H1 (cell line): ENCODE measurements around the gene NEDD4L. TPM values are rescaled to one million over a fixed set of nuclear protein-coding genes. Genes with fewer than 3 reads are reported as not detected.

ENCODE experiments used
- CTCF ChIA-PET: fragments of 300-600 bp; sonication (Branson Sonifier 250); formaldehyde crosslinking; loops from one replicate; lab custom pipeline; 2021; ENCODE audit not compliant: partially characterized antibody; lab: Charles Lee
- POLR2A ChIA-PET: fragments of 300-600 bp; sonication (Branson Sonifier 250); formaldehyde crosslinking; loops from one replicate; lab custom pipeline; 2021; ENCODE audit warnings: inconsistent platforms; ENCODE audit not compliant: partially characterized antibody; lab: Charles Lee
- DNase-seq, 2 experiments: peaks; one replicate each; pipeline versions ENCODE4 v3.0.0 to v3.0.0-alpha.2; 2010 to 2022; ENCODE audit warnings: low spot score in 2 of 2, low read depth in 1 of 2, mixed read lengths in 1 of 2
- FAIRE-seq: peaks from 2 replicates; lab custom pipeline; 2011; peaks lifted over from hg19 to GRCh38; lab: Jason Lieb, UNC
- H2AFZ ChIP-seq: 2 replicates; pipeline ENCODE4 v1.8.1; 2012; ENCODE audit warnings: low read length, inconsistent platforms
- H2AK5ac ChIP-seq: 2 replicates; pipeline ENCODE4 v1.6.1; 2013; ENCODE audit warnings: low read depth, low read length
- H2BK120ac ChIP-seq: replicated peaks from 2 replicates; pipeline ENCODE3; 2013; ENCODE audit warnings: low read depth, low read length, inconsistent platforms
- H2BK12ac ChIP-seq: 2 replicates; pipeline ENCODE4 v1.6.1; 2013; ENCODE audit warnings: low read depth, low read length
- H2BK15ac ChIP-seq: 2 replicates; pipeline ENCODE4 v1.6.1; 2013; ENCODE audit warnings: low read length
- H2BK20ac ChIP-seq: 2 replicates; pipeline ENCODE4 v1.6.1; 2013; ENCODE audit warnings: low read length
- H2BK5ac ChIP-seq: 2 replicates; pipeline ENCODE4 v1.6.1; 2013; ENCODE audit warnings: low read depth, low read length
- H3K14ac ChIP-seq: 2 replicates; pipeline ENCODE4 v1.6.1; 2013; ENCODE audit warnings: inconsistent platforms; ENCODE audit not compliant: insufficient read length
- H3K18ac ChIP-seq: 2 replicates; pipeline ENCODE4 v1.6.1; 2013; ENCODE audit warnings: low read length; ENCODE audit errors: extremely low read depth
- H3K23ac ChIP-seq: 2 replicates; pipeline ENCODE4 v1.6.1; 2013; ENCODE audit warnings: inconsistent platforms; ENCODE audit not compliant: insufficient read length
- H3K23me2 ChIP-seq: 2 replicates; pipeline ENCODE4 v1.6.1; 2013; ENCODE audit warnings: low read depth, low read length
- H3K27ac ChIP-seq: 2 replicates; pipeline ENCODE4 v1.6.1; 2011; ENCODE audit warnings: low read depth, low read length, inconsistent platforms
- H3K27me3 ChIP-seq, 4 experiments: replicated peaks in 1 of 4; 1 replicate in 1 of 4; 2 replicates in 3 of 4; pipeline versions ENCODE4 v1.6.1 to v1.8.1; 2011 to 2013; ENCODE audit warnings: low read length in 3 of 4, mild to moderate bottlenecking in 3 of 4, inconsistent platforms in 2 of 4, mixed read lengths in 2 of 4, moderate library complexity in 1 of 4; ENCODE audit not compliant: control insufficient read depth in 3 of 4, insufficient read depth in 3 of 4; ENCODE audit errors: extremely low read depth in 1 of 4
- H3K36me3 ChIP-seq, 4 experiments: 2 replicates each; pipeline versions ENCODE4 v1.6.1 to v1.8.1; 2011 to 2013; ENCODE audit warnings: mild to moderate bottlenecking in 4 of 4, low read length in 3 of 4, moderate library complexity in 2 of 4, control low read depth in 1 of 4, inconsistent platforms in 1 of 4; ENCODE audit not compliant: insufficient read depth in 4 of 4, control insufficient read depth in 2 of 4
- H3K4ac ChIP-seq: replicated peaks from 2 replicates; pipeline ENCODE3; 2013; ENCODE audit warnings: low read length, low read depth, mixed read lengths, inconsistent platforms; ENCODE audit not compliant: insufficient read length
- H3K4me1 ChIP-seq, 4 experiments: replicated peaks in 1 of 4; 1 replicate in 1 of 4; 2 replicates in 3 of 4; pipeline versions ENCODE4 v1.6.1 to v1.8.1; 2011 to 2013; ENCODE audit warnings: low read length in 3 of 4, inconsistent platforms in 2 of 4, mixed read lengths in 1 of 4; ENCODE audit not compliant: insufficient read depth in 4 of 4, control insufficient read depth in 3 of 4
- H3K4me2 ChIP-seq, 2 experiments: 2 replicates each; pipeline versions ENCODE4 v1.6.1 to v1.8.1; 2011 to 2013; ENCODE audit warnings: low read depth in 2 of 2, low read length in 2 of 2, control low read depth in 1 of 2, inconsistent platforms in 1 of 2, mild to moderate bottlenecking in 1 of 2; ENCODE audit not compliant: insufficient read depth in 1 of 2
- H3K4me3 ChIP-seq, 4 experiments: fragments of 200-600, 300-600 bp in 1 of 4; sonication (generic), shearing (Covaris generic), sonication (Bioruptor Twin) in 1 of 4; 2 replicates each; pipeline versions ENCODE4 v1.5.1 to v1.8.1; 2011 to 2016; ENCODE audit warnings: low read length in 4 of 4, low read depth in 3 of 4, control low read depth in 2 of 4, inconsistent platforms in 2 of 4, mild to moderate bottlenecking in 2 of 4, mixed read lengths in 1 of 4, moderate library complexity in 1 of 4; ENCODE audit not compliant: insufficient read depth in 2 of 4; ENCODE audit errors: extremely low read depth in 1 of 4
- H3K56ac ChIP-seq: replicated peaks from 2 replicates; pipeline ENCODE3; 2013; ENCODE audit warnings: low read depth, mild to moderate bottlenecking, mixed read lengths, low read length, inconsistent platforms; ENCODE audit not compliant: insufficient read length
- H3K79me1 ChIP-seq: 2 replicates; pipeline ENCODE4 v1.6.1; 2013; ENCODE audit warnings: low read depth, low read length, control low read depth
- H3K79me2 ChIP-seq, 2 experiments: 2 replicates each; pipeline versions ENCODE4 v1.6.1 to v1.8.1; 2012 to 2013; ENCODE audit warnings: low read length in 2 of 2, mild to moderate bottlenecking in 2 of 2, inconsistent platforms in 1 of 2; ENCODE audit not compliant: insufficient read depth in 2 of 2, control insufficient read depth in 1 of 2
- H3K9ac ChIP-seq, 4 experiments: replicated peaks in 1 of 4; 1 replicate in 1 of 4; 2 replicates in 3 of 4; pipeline versions ENCODE4 v1.6.1 to v1.8.1; 2011 to 2013; ENCODE audit warnings: low read depth in 3 of 4, low read length in 3 of 4, control low read depth in 2 of 4, mild to moderate bottlenecking in 2 of 4, moderate library complexity in 2 of 4, inconsistent platforms in 1 of 4; ENCODE audit errors: extremely low read depth in 1 of 4
- H3K9me3 ChIP-seq, 2 experiments: 2 replicates each; pipeline versions ENCODE4 v1.6.1 to v1.8.1; 2012 to 2013; ENCODE audit warnings: mild to moderate bottlenecking in 2 of 2, moderate library complexity in 2 of 2, control low read depth in 1 of 2, inconsistent platforms in 1 of 2, low read depth in 1 of 2, low read length in 1 of 2, mixed read lengths in 1 of 2; ENCODE audit not compliant: insufficient read depth in 2 of 2
- H4K20me1 ChIP-seq, 2 experiments: replicated peaks in 1 of 2; 2 replicates each; pipeline versions ENCODE3 to v1.8.1; 2011 to 2013; ENCODE audit warnings: inconsistent platforms in 2 of 2, low read length in 2 of 2, mild to moderate bottlenecking in 1 of 2; ENCODE audit not compliant: insufficient read depth in 2 of 2, control insufficient read depth in 1 of 2
- H4K5ac ChIP-seq: 2 replicates; pipeline ENCODE4 v1.6.1; 2013; ENCODE audit warnings: low read length, low read depth, mixed read lengths, inconsistent platforms; ENCODE audit not compliant: insufficient read length
- H4K8ac ChIP-seq: 2 replicates; pipeline ENCODE4 v1.8.0; 2013; ENCODE audit warnings: mild to moderate bottlenecking, moderate library complexity, low read length, inconsistent platforms; ENCODE audit not compliant: insufficient read depth; ENCODE audit errors: extremely low read depth
- H4K91ac ChIP-seq: replicated peaks from 2 replicates; pipeline ENCODE3; 2013; ENCODE audit warnings: low read length, mixed read lengths, inconsistent platforms; ENCODE audit not compliant: insufficient read length
- KDM5A ChIP-seq: fragments of 200-600 bp; IDR thresholded peaks from 2 replicates; pipeline ENCODE4 v1.7.1; 2012; ENCODE audit warnings: mild to moderate bottlenecking, low read length, inconsistent platforms, mixed read lengths
- ZNF274 ChIP-seq: IDR thresholded peaks from 2 replicates; pipeline ENCODE4 v1.7.0; 2012; ENCODE audit warnings: low read length, borderline replicate concordance; ENCODE audit errors: extremely low read depth
- WGBS, 2 experiments: shearing (Covaris generic) in 1 of 2; methylation state at CpG; one replicate each; pipeline versions ENCODE4 v1.1.6 to v1.1.7; 2013 to 2015; ENCODE audit warnings: low lambda C conversion rate in 2 of 2, mixed read lengths in 2 of 2, inconsistent platforms in 1 of 2, low coverage in 1 of 2, missing lambda C conversion rate in 1 of 2; ENCODE audit not compliant: insufficient replicate concordance in 2 of 2, insufficient coverage in 1 of 2, insufficient read length in 1 of 2; ENCODE audit errors: extremely low coverage in 1 of 2, missing lambda C conversion rate in 1 of 2; 5-methylcytosine and 5-hydroxymethylcytosine counted together
- polyA plus RNA-seq, 7 experiments: library from polyadenylated mRNA; depleted of rRNA in 3 of 7; stranded (reverse) in 5 of 7; unstranded in 2 of 7; fragments of >200 nt in 5 of 7; fragments of 200-250 nt in 2 of 7; gene quantifications; 1 replicate in 5 of 7; 2 replicates in 1 of 7; 4 replicates in 1 of 7; pipeline versions ENCODE4 v1.2.1 to v1.2.3, GENCODE V29; 2011 to 2013; ENCODE audit warnings: missing spikeins in 2 of 7, mixed read lengths in 2 of 7
- total RNA-seq: library from RNA; stranded (reverse); fragmentation: NEBNext Ultra II Directional; extraction: Animal tissue kit (Norgen Biotek cat#: 25700); gene quantifications from 2 replicates; pipeline ENCODE4 v1.2.1, GENCODE V29; 2021

NEDD4L gene
- total and polyA plus RNA-seq, 2 of the 8 experiments (the other 6 are each of a cell fraction or from before 2014, with no cell fraction given) = 37.3 to 69.8 TPM

GRCh38 chr18:58114766-58115165 lies 70.7 kb downstream of the NEDD4L start:
- WGBS, 2 experiments = 95% methylated on average over 6 of the region's 6 CpGs; no CpG with 5 or more reads in 1 of the 2 experiments
- Histone ChIP-seq H3K9ac (no peak overlapping the region), H3K79me1 (peaks cover 20% of the 10 kb centered on the region), H3K23me2 (no peaks in the 10 kb centered on the region), H3K4me2 (no peak overlapping the region), H2BK15ac (no peak overlapping the region), H4K20me1 (peaks cover 2 to 5% of the 10 kb centered on the region in 2 experiments), H2AK5ac (no peak overlapping the region), H3K56ac (no peak overlapping the region), H3K4ac (no peak overlapping the region), H3K9me3 (no peaks in the 10 kb centered on the region), H3K36me3 (no peaks in the 10 kb centered on the region), H2BK12ac (no peak overlapping the region), H3K23ac (no peak overlapping the region), H3K79me2 (peaks cover 0 to 70% of the 10 kb centered on the region in 2 experiments; a peak in 3 of 4 replicates), H2BK20ac (no peak overlapping the region), H3K27me3 (no peaks in the 10 kb centered on the region), H2AFZ (no peak overlapping the region), H3K14ac (no peak overlapping the region), H4K8ac (no peak overlapping the region), H3K18ac (no peak overlapping the region), H4K91ac (no peak overlapping the region), H3K4me3 (no peak overlapping the region), H3K4me1 (peaks cover 0 to 16% (median 5%) of the 10 kb centered on the region in 4 experiments; a peak in 6 of 7 replicates), H2BK5ac (no peak overlapping the region), H2BK120ac (no peak overlapping the region), H4K5ac (no peak overlapping the region), H3K27ac (no peak overlapping the region)
- FAIRE-seq (no peak), DNase-seq (no peak)
- ChIA-PET CTCF (no interaction called here), POLR2A (no interaction called here)
- TF ChIP-seq ZNF274 (no peak), KDM5A (no peak)
